Type B pancreatic cell (in vitro differentiated cells): Measurements from ENCODE around the gene ALG8. TPM values are rescaled to one million over a fixed set of nuclear protein-coding genes. Genes with fewer than 3 reads are reported as not detected.

Source experiments
- DNase-seq: peaks from one replicate; pipeline ENCODE4 v3.0.0; 2021; ENCODE audit warnings: mixed read lengths; ENCODE audit not compliant: unreplicated experiment; ENCODE audit errors: extremely low spot score
- H3K27ac Mint-ChIP-seq: 2 replicates; pipeline ENCODE4 v1.8.0; 2021; ENCODE audit warnings: mild to moderate bottlenecking, mixed read lengths
- H3K27me3 Mint-ChIP-seq: 2 replicates; pipeline ENCODE4 v1.8.0; 2021; ENCODE audit warnings: mixed read lengths
- H3K36me3 Mint-ChIP-seq: 2 replicates; pipeline ENCODE4 v1.8.0; 2021; ENCODE audit warnings: mixed read lengths
- H3K4me1 Mint-ChIP-seq: one replicate; pipeline ENCODE4 v1.8.0; 2021; ENCODE audit warnings: mixed read lengths; ENCODE audit not compliant: unreplicated experiment
- H3K4me3 Mint-ChIP-seq: 2 replicates; pipeline ENCODE4 v1.8.0; 2021; ENCODE audit warnings: mild to moderate bottlenecking, mixed read lengths
- H3K9me3 Mint-ChIP-seq: 2 replicates; pipeline ENCODE4 v1.8.0; 2021; ENCODE audit warnings: mixed read lengths
- CTCF ChIP-seq: fragments of 200-600 bp; sonication (generic); conservative IDR thresholded peaks from 2 replicates; pipeline ENCODE4 v1.5.0; 2021; ENCODE audit warnings: antibody characterized with exemption, mild to moderate bottlenecking
- total RNA-seq: library from RNA; stranded (reverse); gene quantifications from 2 replicates; pipeline ENCODE4 v1.2.1, GENCODE V29; 2021; ENCODE audit warnings: low replicate concordance

The ALG8 gene
- total RNA-seq, 1 donor from 2014 or later, result 71.8 TPM

GRCh38 chr11:78163828-78164227 is 24.4 kb upstream of the ALG8 start:
- no peak for DNase-seq
- no peaks in the 10 kb centered on the region for H3K36me3 Mint-ChIP-seq
- TF ChIP-seq CTCF, result no peak
- H3K4me3 Mint-ChIP-seq, result no peak overlapping the region
- H3K4me1 Mint-ChIP-seq, result peaks cover 12% of the 10 kb centered on the region
- no peak overlapping the region for H3K27ac Mint-ChIP-seq
- H3K9me3 Mint-ChIP-seq, result no peaks in the 10 kb centered on the region
- no peaks in the 10 kb centered on the region for H3K27me3 Mint-ChIP-seq

- Mint-ChIP-seq H3K4me3 (no peak overlapping the region), H3K9me3 (no peaks in the 10 kb centered on the region), H3K27ac (no peak overlapping the region), H3K36me3 (no peaks in the 10 kb centered on the region), H3K27me3 (no peaks in the 10 kb centered on the region), H3K4me1 (peaks cover 3% of the 10 kb centered on the region)
- TF ChIP-seq CTCF, result no peak
- DNase-seq, result no peak
These were observed 22.5 kb upstream of the ALG8 start for GRCh38 chr11:78161962-78162371.

- no peak for TF ChIP-seq CTCF
- peaks cover 8% of the 10 kb centered on the region for H3K4me1 Mint-ChIP-seq
- H3K9me3 Mint-ChIP-seq, result no peaks in the 10 kb centered on the region
- H3K27ac Mint-ChIP-seq, result no peak overlapping the region
- no peaks in the 10 kb centered on the region for H3K36me3 Mint-ChIP-seq
- H3K4me3 Mint-ChIP-seq, result no peak overlapping the region
- H3K27me3 Mint-ChIP-seq, result no peaks in the 10 kb centered on the region
- DNase-seq, result no peak
These were observed 21.9 kb upstream of the ALG8 start for GRCh38 chr11:78161346-78161745.

- no peak overlapping the region for H3K4me3 Mint-ChIP-seq
- H3K36me3 Mint-ChIP-seq, result no peaks in the 10 kb centered on the region
- TF ChIP-seq CTCF, result no peak
- H3K27me3 Mint-ChIP-seq, result no peaks in the 10 kb centered on the region
- no peak overlapping the region for H3K27ac Mint-ChIP-seq
- peaks cover 10% of the 10 kb centered on the region for H3K4me1 Mint-ChIP-seq
- H3K9me3 Mint-ChIP-seq, result no peaks in the 10 kb centered on the region
- no peak for DNase-seq
These were observed 21.1 kb upstream of the ALG8 start for GRCh38 chr11:78160557-78160956.

GRCh38 chr11:78158987-78159652 is 19.7 kb upstream of the ALG8 start:
- no peak overlapping the region for H3K27ac Mint-ChIP-seq

More at GRCh38 chr11:78158987-78159652, 19.7 kb upstream of the ALG8 start:
- Mint-ChIP-seq H3K36me3 (no peaks in the 10 kb centered on the region), H3K4me1 (peaks cover 10% of the 10 kb centered on the region), H3K9me3 (no peaks in the 10 kb centered on the region), H3K27me3 (no peaks in the 10 kb centered on the region), H3K4me3 (no peak overlapping the region)
- DNase-seq, result no peak
- no peak for TF ChIP-seq CTCF
